Kidney (tissue), 14 donors: ENCODE measurements around the gene TRIM61. TPM values are rescaled to one million over a fixed set of nuclear protein-coding genes. Genes with fewer than 3 reads are reported as not detected.
"Not testable (repeated sequence)": the region's sequence is repeated elsewhere in the genome, so short reads cannot be mapped to it uniquely, and the experiment has no call there.

Experiments used
- DNase-seq, 5 donors: peaks; one replicate each; pipeline ENCODE4 v3.0.0-alpha.2; 2013 to 2020
- FAIRE-seq: peaks from 2 replicates; lab custom pipeline; 2012; peaks lifted over from hg19 to GRCh38; lab: Jason Lieb, UNC
- H3K27ac ChIP-seq, 2 donors: one replicate each; pipeline ENCODE4 v1.7.0; 2013; ENCODE audit warnings: low read depth in 2 of 2, low read length in 2 of 2, inconsistent platforms in 1 of 2
- H3K27me3 ChIP-seq: one replicate; pipeline ENCODE4 v1.7.1; 2013; ENCODE audit warnings: low read length, inconsistent platforms; ENCODE audit not compliant: control insufficient read depth, insufficient read depth
- H3K36me3 ChIP-seq, 3 donors: one replicate each; pipeline versions ENCODE4 v1.7.0 to v1.7.1; 2013; ENCODE audit warnings: low read length in 3 of 3, control low read depth in 1 of 3, inconsistent platforms in 1 of 3; ENCODE audit not compliant: insufficient read depth in 3 of 3, control insufficient read depth in 2 of 3
- H3K4me1 ChIP-seq, 3 donors: one replicate each; pipeline versions ENCODE4 v1.7.0 to v1.7.1; 2013; ENCODE audit warnings: low read length in 3 of 3, inconsistent platforms in 1 of 3, low read depth in 1 of 3; ENCODE audit not compliant: control insufficient read depth in 2 of 3, insufficient read depth in 2 of 3
- H3K4me3 ChIP-seq, 3 donors: one replicate each; pipeline versions ENCODE4 v1.7.0 to v1.8.1; 2013; ENCODE audit warnings: low read length in 3 of 3, control low read depth in 1 of 3, inconsistent platforms in 1 of 3
- H3K9ac ChIP-seq, 3 donors: one replicate each; pipeline versions ENCODE4 v1.7.0 to v1.7.1; 2013; ENCODE audit warnings: low read length in 3 of 3, control low read depth in 1 of 3, inconsistent platforms in 1 of 3
- H3K9me3 ChIP-seq, 3 donors: one replicate each; pipeline versions ENCODE4 v1.7.0 to v1.7.1; 2013; ENCODE audit warnings: low read length in 3 of 3, control low read depth in 1 of 3, inconsistent platforms in 1 of 3; ENCODE audit not compliant: control insufficient read depth in 2 of 3, insufficient read depth in 1 of 3
- intact Hi-C: fragments of 100-400 bp; cut with DNase I; formaldehyde crosslinking; loops from one replicate; pipeline ENCODE4 v1.11.1; 2022
- polyA plus RNA-seq: library from polyadenylated mRNA; stranded (reverse); fragments of 350-450 nt; fragmentation: Illumina TruSeq; extraction: RNeasy Lipid Tissue Mini Kit (QIAGEN cat#74804); gene quantifications from one replicate; pipeline ENCODE4 v1.2.3, GENCODE V29; 2014; ENCODE audit warnings: low read depth, low replicate concordance; ENCODE audit not compliant: insufficient read depth
- total RNA-seq: library from RNA; stranded (reverse); fragmentation: NEBNext Ultra II Directional; extraction: Animal tissue kit (Norgen Biotek cat#: 25700); gene quantifications from one replicate; pipeline ENCODE4 v1.2.1, GENCODE V29; 2021
- TF ChIP-seq, protein P1 (sequence below): IDR thresholded peaks from 3 replicates; pipeline ENCODE4 v1.5.1; 2012; ENCODE audit warnings: mild to moderate bottlenecking, moderate library complexity, borderline replicate concordance; ENCODE audit not compliant: insufficient read depth; ENCODE audit errors: extremely low read depth
- donor health status: control.
- donor health status: control.
- donor health status: control.
- donor health status: control.
- donor health status: control.
- donor health status: DM: yes; HTN: yes; CAD: no.
- donor health status: Normal renal cell carcinoma (clear cell type).

The TRIM61 gene
- total and polyA plus RNA-seq, 2 donors from 2014 or later = 0.30 to 0.54 TPM

- DNase-seq (no peak), FAIRE-seq (no peak)
- Histone ChIP-seq H3K4me3 (no peak overlapping the region), H3K9me3 (no peaks in the 10 kb centered on the region), H3K36me3 (no peaks in the 10 kb centered on the region), H3K27ac (no peak overlapping the region), H3K27me3 (no peaks in the 10 kb centered on the region), H3K4me1 (peaks cover 0 to 2% (median 0%) of the 10 kb centered on the region in 3 donors), H3K9ac (no peak overlapping the region)
- TF ChIP-seq, protein P1, sequence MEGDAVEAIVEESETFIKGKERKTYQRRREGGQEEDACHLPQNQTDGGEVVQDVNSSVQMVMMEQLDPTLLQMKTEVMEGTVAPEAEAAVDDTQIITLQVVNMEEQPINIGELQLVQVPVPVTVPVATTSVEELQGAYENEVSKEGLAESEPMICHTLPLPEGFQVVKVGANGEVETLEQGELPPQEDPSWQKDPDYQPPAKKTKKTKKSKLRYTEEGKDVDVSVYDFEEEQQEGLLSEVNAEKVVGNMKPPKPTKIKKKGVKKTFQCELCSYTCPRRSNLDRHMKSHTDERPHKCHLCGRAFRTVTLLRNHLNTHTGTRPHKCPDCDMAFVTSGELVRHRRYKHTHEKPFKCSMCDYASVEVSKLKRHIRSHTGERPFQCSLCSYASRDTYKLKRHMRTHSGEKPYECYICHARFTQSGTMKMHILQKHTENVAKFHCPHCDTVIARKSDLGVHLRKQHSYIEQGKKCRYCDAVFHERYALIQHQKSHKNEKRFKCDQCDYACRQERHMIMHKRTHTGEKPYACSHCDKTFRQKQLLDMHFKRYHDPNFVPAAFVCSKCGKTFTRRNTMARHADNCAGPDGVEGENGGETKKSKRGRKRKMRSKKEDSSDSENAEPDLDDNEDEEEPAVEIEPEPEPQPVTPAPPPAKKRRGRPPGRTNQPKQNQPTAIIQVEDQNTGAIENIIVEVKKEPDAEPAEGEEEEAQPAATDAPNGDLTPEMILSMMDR = no peak
- intact Hi-C loops = no loop called here
These were observed 24.9 kb downstream of the TRIM61 start for GRCh38 chr4:164952551-164952950.

- Histone ChIP-seq H3K4me3 (no peak overlapping the region), H3K27ac (no peak overlapping the region), H3K9ac (no peak overlapping the region), H3K9me3 (no peaks in the 10 kb centered on the region), H3K36me3 (no peaks in the 10 kb centered on the region), H3K27me3 (no peaks in the 10 kb centered on the region), H3K4me1 (no peaks in the 10 kb centered on the region)
- peak in 1 of 5 donors; percentile 12 for DNase-seq
- no peak for FAIRE-seq
- TF ChIP-seq, protein P1 = no peak
- intact Hi-C loops = no loop called here
These were observed 27.9 kb downstream of the TRIM61 start for GRCh38 chr4:164949448-164950143.

DNA sequence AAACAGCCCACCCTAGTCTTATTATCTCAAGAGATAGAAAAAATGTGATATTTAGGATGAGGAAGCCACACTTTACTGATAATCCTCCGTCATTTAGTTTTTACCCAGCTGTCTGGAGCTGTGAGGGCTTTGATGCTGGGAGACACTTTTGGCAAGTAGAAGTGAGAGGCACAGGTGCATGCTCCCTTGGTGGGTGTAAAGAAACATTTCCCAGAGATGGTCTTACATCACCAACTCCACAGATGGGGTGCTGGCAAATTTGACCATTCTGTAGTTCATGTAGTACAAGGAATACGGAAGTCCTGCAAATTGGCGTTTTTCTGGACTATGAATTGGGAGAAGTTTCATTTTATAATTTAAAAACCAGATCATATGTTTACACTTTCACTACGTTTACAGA, 28.5 kb downstream of the TRIM61 start:
- Histone ChIP-seq H3K9me3 (no peaks in the 10 kb centered on the region), H3K36me3 (no peaks in the 10 kb centered on the region), H3K9ac (no peak overlapping the region), H3K4me1 (no peaks in the 10 kb centered on the region), H3K27ac (no peak overlapping the region), H3K4me3 (no peak overlapping the region), H3K27me3 (no peaks in the 10 kb centered on the region)
- TF ChIP-seq, protein P1 = no peak
- intact Hi-C loops = no loop called here
- DNase-seq (no peak), FAIRE-seq (no peak)

GRCh38 chr4:164948006-164948405, 29.5 kb downstream of the TRIM61 start:
- H3K36me3 ChIP-seq, intact Hi-C loops, FAIRE-seq, H3K9ac ChIP-seq, H3K4me3 ChIP-seq, H3K4me1 ChIP-seq, H3K27me3 ChIP-seq, H3K27ac ChIP-seq, H3K9me3 ChIP-seq, DNase-seq: not testable (repeated sequence)
